Ishikawa (cell line): ENCODE results near the gene ABI3.

Experiments
- CEBPB ChIP-seq: IDR thresholded peaks from 2 replicates; pipeline ENCODE4 v1.6.1; 2012
- EGR1 ChIP-seq: IDR thresholded peaks from 2 replicates; pipeline ENCODE4 v1.6.1; 2012
- RAD21 ChIP-seq: IDR thresholded peaks from 2 replicates; pipeline ENCODE4 v1.6.1; 2012; ENCODE audit warnings: low read depth
- TAF1 ChIP-seq: IDR thresholded peaks from 2 replicates; pipeline ENCODE4 v1.6.1; 2012; ENCODE audit warnings: low read depth, mild to moderate bottlenecking
- TCF12 ChIP-seq: IDR thresholded peaks from 2 replicates; pipeline ENCODE4 v1.6.1; 2012; ENCODE audit warnings: low read depth
- ZBTB7A ChIP-seq: IDR thresholded peaks from 2 replicates; pipeline ENCODE4 v1.6.1; 2012; ENCODE audit warnings: low read depth
- TF ChIP-seq, protein P1 (sequence below): IDR thresholded peaks from 2 replicates; pipeline ENCODE4 v1.6.1; 2012; ENCODE audit warnings: low read depth, mild to moderate bottlenecking
- TF ChIP-seq, protein P2 (sequence below): IDR thresholded peaks from 2 replicates; pipeline ENCODE4 v1.6.1; 2012

DNA sequence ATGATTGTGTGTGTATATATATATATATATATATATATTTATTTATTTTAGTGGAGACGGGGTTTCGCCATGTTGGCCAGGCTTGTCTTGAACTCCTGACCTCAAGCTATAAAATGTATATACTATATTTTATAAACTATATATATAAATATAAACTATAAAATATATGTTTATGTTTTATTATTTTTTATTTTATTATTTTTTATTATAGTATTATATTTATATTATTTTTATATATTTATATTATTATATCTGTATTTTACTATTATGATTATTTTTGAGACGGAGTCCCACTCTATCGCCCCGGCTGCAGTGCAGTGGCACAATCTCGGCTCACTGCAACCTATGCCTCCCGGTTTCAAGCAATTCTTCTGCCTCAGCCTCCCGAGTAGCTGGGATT is 30.5 kb downstream of the ABI3 start:
- TF ChIP-seq, protein P1, sequence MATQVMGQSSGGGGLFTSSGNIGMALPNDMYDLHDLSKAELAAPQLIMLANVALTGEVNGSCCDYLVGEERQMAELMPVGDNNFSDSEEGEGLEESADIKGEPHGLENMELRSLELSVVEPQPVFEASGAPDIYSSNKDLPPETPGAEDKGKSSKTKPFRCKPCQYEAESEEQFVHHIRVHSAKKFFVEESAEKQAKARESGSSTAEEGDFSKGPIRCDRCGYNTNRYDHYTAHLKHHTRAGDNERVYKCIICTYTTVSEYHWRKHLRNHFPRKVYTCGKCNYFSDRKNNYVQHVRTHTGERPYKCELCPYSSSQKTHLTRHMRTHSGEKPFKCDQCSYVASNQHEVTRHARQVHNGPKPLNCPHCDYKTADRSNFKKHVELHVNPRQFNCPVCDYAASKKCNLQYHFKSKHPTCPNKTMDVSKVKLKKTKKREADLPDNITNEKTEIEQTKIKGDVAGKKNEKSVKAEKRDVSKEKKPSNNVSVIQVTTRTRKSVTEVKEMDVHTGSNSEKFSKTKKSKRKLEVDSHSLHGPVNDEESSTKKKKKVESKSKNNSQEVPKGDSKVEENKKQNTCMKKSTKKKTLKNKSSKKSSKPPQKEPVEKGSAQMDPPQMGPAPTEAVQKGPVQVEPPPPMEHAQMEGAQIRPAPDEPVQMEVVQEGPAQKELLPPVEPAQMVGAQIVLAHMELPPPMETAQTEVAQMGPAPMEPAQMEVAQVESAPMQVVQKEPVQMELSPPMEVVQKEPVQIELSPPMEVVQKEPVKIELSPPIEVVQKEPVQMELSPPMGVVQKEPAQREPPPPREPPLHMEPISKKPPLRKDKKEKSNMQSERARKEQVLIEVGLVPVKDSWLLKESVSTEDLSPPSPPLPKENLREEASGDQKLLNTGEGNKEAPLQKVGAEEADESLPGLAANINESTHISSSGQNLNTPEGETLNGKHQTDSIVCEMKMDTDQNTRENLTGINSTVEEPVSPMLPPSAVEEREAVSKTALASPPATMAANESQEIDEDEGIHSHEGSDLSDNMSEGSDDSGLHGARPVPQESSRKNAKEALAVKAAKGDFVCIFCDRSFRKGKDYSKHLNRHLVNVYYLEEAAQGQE = no peak
- TF ChIP-seq CEBPB (no peak), ZBTB7A (no peak), TAF1 (no peak), RAD21 (no peak), EGR1 (no peak), TCF12 (no peak)
- TF ChIP-seq, protein P2, sequence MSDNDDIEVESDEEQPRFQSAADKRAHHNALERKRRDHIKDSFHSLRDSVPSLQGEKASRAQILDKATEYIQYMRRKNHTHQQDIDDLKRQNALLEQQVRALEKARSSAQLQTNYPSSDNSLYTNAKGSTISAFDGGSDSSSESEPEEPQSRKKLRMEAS = no peak
